Small intestine (tissue), 7 donors: Measurements from ENCODE around the gene GRHL3. TPM values are rescaled to one million over a fixed set of nuclear protein-coding genes. Genes with fewer than 3 reads are reported as not detected.

Experiments
- DNase-seq, 2 donors: peaks; one replicate each; pipeline versions ENCODE4 v3.0.0 to v3.0.0-alpha.2; 2013
- FAIRE-seq: peaks from 2 replicates; lab custom pipeline; 2012; peaks lifted over from hg19 to GRCh38; lab: Jason Lieb, UNC
- H3K27ac ChIP-seq, 3 donors: one replicate each; pipeline ENCODE4 v1.5.1; 2013; ENCODE audit warnings: low read length in 2 of 3, mild to moderate bottlenecking in 2 of 3, control low read depth in 1 of 3, inconsistent platforms in 1 of 3, low read depth in 1 of 3, moderate library complexity in 1 of 3
- H3K27me3 ChIP-seq, 3 donors: one replicate each; pipeline ENCODE4 v1.6.1; 2013; ENCODE audit warnings: low read length in 3 of 3, inconsistent platforms in 1 of 3; ENCODE audit not compliant: control insufficient read depth in 3 of 3, insufficient read depth in 3 of 3
- H3K36me3 ChIP-seq, 3 donors: one replicate each; pipeline ENCODE4 v1.6.1; 2013; ENCODE audit warnings: low read length in 3 of 3, inconsistent platforms in 1 of 3, low read depth in 1 of 3, mild to moderate bottlenecking in 1 of 3, moderate library complexity in 1 of 3; ENCODE audit not compliant: control insufficient read depth in 3 of 3, insufficient read depth in 2 of 3
- H3K4me1 ChIP-seq, 3 donors: one replicate each; pipeline ENCODE4 v1.6.1; 2013; ENCODE audit warnings: low read length in 2 of 3, inconsistent platforms in 1 of 3, low read depth in 1 of 3, mild to moderate bottlenecking in 1 of 3, moderate library complexity in 1 of 3; ENCODE audit not compliant: control insufficient read depth in 3 of 3, insufficient read depth in 2 of 3
- H3K4me3 ChIP-seq, 3 donors: one replicate each; pipeline ENCODE4 v1.5.1; 2013; ENCODE audit warnings: low read length in 3 of 3, control low read depth in 1 of 3, inconsistent platforms in 1 of 3, low read depth in 1 of 3, mild to moderate bottlenecking in 1 of 3, moderate library complexity in 1 of 3
- H3K9me3 ChIP-seq, 2 donors: one replicate each; pipeline ENCODE4 v1.6.1; 2013; ENCODE audit warnings: low read depth in 1 of 2, low read length in 1 of 2; ENCODE audit not compliant: control insufficient read depth in 2 of 2, insufficient read depth in 1 of 2
- WGBS, 3 donors: extraction: QIAGEN DNeasy Blood & Tissue Kit; methylation state at CpG; one replicate each; pipeline ENCODE4 v1.1.7; 2013; 5-methylcytosine and 5-hydroxymethylcytosine counted together
- polyA plus RNA-seq, 4 donors: library from polyadenylated mRNA; stranded (reverse) in 3 of 4; unstranded in 1 of 4; fragments of 200-250 nt in 3 of 4; fragments of 120-200 nt in 1 of 4; gene quantifications; one replicate each; pipeline versions ENCODE4 v1.2.1 to v1.2.3, GENCODE V29; 2013
- donor health status: healthy with polysubstance abuse.
- donor health status: control.
- donor health status: control.
- donor health status: Bipolar disorder and iron deficiency.
- donor health status: healthy.

Gene GRHL3
- polyA plus RNA-seq, 4 donors, result 0.28 to 0.67 (median 0.31) TPM; not detected in 1

DNA sequence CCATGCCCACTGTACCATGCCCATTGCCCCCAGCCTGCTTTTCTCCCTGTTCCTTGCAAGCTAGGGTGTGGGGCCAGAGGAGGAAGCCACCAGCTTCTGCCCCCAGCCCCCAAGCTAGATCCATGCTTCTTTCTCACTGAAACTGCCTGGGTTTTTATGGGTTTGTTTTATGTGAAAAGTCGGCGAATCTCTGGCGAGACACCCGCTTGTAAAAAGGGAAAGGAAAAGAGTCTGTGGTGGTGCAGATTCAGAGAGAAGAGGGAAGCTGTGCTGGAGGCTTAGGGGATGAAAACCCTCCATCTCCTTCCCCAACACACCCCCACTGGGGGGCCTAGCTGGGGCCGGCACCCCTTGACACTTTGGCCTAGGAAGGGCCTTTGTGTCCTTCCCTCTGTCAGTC is 26.2 kb downstream of the GRHL3 start:
- no peak overlapping the region for H3K4me3 ChIP-seq
- no peak overlapping the region for H3K27ac ChIP-seq
- WGBS, 3 donors, result 66 to 85% (median 75%) methylated on average over 5 of the region's 5 CpGs
- H3K27me3 ChIP-seq, result no peaks in the 10 kb centered on the region
- H3K36me3 ChIP-seq, result no peaks in the 10 kb centered on the region
- no peaks in the 10 kb centered on the region for H3K4me1 ChIP-seq
- DNase-seq, result no peak
- no peaks in the 10 kb centered on the region for H3K9me3 ChIP-seq
- no peak for FAIRE-seq

GRCh38 chr1:24347159-24347934 is 28.2 kb downstream of the GRHL3 start:
- H3K27ac ChIP-seq, result no peak overlapping the region
- no peaks in the 10 kb centered on the region for H3K9me3 ChIP-seq
- DNase-seq (no peak), FAIRE-seq (no peak)
- H3K27me3 ChIP-seq, result no peaks in the 10 kb centered on the region
- H3K36me3 ChIP-seq, result peaks cover 0 to 3% (median 0%) of the 10 kb centered on the region in 3 donors
- 77 to 81% (median 79%) methylated on average over 19 of the region's 19 CpGs for WGBS, 3 donors
- H3K4me1 ChIP-seq, result peaks cover 0 to 2% (median 0%) of the 10 kb centered on the region in 3 donors
- H3K4me3 ChIP-seq, result no peak overlapping the region

DNA sequence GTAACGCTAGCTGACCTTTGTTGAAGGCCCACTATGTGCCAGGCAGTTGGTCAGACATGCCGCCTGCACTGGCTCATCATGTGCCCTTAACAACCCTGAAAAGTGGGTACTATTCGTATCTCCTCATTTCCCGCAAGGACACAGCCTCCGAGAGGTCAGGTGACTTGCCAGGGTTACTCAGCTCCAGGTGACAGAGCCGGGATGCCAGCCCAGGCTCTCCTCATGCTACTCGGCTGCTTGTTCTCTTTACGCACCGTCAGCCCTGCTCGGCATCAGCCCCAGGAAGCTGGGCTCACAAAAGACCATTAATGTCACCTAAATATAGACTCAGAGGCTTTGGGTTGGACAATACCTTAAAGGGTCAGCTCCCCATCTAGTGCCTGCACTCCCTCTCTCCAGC is 29.0 kb downstream of the GRHL3 start:
- no peak for FAIRE-seq
- Histone ChIP-seq H3K27ac (no peak overlapping the region), H3K36me3 (peaks cover 0 to 3% (median 0%) of the 10 kb centered on the region in 3 donors), H3K9me3 (no peaks in the 10 kb centered on the region), H3K27me3 (no peaks in the 10 kb centered on the region), H3K4me1 (peaks cover 0 to 2% (median 0%) of the 10 kb centered on the region in 3 donors), H3K4me3 (no peak overlapping the region)
- DNase-seq, result no peak
- WGBS, 3 donors, result 89 to 94% (median 92%) methylated on average over 10 of the region's 10 CpGs

DNA sequence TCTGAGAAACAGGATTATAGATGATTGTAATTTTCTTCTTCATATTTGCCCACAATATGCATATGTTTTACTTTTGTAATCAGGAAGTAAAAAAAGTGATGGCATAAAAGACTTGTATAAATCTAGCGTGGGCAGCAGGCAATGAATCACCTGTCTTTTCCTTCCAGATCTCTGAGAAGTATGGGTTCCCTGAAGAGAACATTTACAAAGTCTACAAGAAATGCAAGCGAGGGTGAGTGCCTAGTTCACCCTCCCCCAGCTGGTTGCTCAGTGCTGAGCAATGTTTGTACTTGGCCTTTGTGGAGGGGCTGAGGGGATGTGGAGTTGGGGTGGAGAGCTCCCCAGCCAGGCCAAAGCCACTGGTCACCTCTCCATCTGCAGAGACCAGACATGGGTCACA is 30.7 kb downstream of the GRHL3 start:
- H3K27me3 ChIP-seq, result no peaks in the 10 kb centered on the region
- FAIRE-seq (no peak), DNase-seq (no peak)
- 80 to 87% (median 83%) methylated on average over 2 of the region's 2 CpGs for WGBS, 3 donors
- peaks cover 0 to 3% (median 0%) of the 10 kb centered on the region in 3 donors for H3K36me3 ChIP-seq
- H3K4me3 ChIP-seq, result no peak overlapping the region
- no peaks in the 10 kb centered on the region for H3K9me3 ChIP-seq
- no peak overlapping the region for H3K27ac ChIP-seq
- peaks cover 0 to 2% (median 0%) of the 10 kb centered on the region in 3 donors for H3K4me1 ChIP-seq

DNA sequence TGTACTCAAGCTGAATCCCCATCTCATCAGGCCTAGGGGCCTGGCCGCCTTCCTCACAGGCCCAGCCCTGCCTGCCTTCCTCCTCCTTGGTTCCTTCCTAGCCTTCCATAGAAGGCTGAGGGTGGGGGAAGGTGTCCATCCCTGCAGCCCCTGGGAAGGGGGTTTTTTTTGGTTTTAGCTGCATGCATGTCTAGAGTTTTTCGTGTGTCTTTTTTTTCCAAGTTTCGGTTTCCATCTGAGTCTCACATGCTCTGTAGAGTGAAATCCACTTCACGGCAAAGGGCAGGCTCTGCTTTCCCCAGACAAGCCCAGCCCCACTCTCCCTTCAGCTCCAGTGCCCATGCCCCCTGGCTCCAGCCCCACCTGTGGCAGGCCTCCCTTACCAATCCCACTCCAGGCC is 32.1 kb downstream of the GRHL3 start:
- 57 to 78% (median 61%) methylated on average over 4 of the region's 4 CpGs for WGBS, 3 donors
- H3K36me3 ChIP-seq, result peaks cover 0 to 7% (median 0%) of the 10 kb centered on the region in 3 donors
- no peak overlapping the region for H3K27ac ChIP-seq
- H3K27me3 ChIP-seq, result no peaks in the 10 kb centered on the region
- no peak for DNase-seq
- H3K9me3 ChIP-seq, result no peaks in the 10 kb centered on the region
- H3K4me1 ChIP-seq, result peaks cover 0 to 2% (median 0%) of the 10 kb centered on the region in 3 donors
- H3K4me3 ChIP-seq, result no peak overlapping the region
- no peak for FAIRE-seq

DNA sequence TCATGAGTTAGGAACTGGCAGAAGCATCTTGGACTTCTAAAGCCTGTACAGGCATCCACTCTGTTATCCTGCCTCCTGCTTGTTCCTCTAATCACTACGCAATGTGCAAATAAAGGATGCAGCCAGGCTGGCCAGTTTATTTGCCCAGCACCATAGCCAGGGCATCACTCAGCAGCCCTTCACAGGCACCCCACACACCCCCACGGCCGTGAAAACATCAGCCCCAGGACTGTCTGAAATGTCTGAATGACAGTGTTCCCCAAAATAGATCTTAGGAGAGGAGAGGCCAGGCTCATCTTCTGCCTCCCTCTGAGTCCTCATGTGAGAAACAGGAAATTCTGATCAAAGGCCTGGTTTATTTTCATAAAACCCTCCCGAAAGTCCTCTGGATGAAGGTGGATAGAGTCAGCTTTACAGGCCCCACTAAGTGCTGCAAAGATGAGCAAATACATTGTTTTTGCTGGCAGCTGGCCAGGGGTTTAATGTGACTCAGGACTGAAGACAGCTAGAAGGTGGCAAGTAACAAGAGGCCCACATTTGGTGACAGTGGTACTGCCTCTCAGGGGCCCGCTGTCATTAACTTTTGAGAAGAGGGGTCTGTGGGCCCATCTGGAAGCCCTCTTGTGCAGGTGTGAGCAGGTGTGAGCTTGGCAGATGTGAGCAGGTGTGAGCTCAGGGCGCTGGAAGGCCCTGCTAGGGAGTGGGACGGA is 32.9 kb downstream of the GRHL3 start:
- Histone ChIP-seq H3K9me3 (no peaks in the 10 kb centered on the region), H3K36me3 (peaks cover 0 to 8% (median 0%) of the 10 kb centered on the region in 3 donors), H3K27ac (no peak overlapping the region), H3K27me3 (no peaks in the 10 kb centered on the region), H3K4me1 (peaks cover 0 to 2% (median 0%) of the 10 kb centered on the region in 3 donors), H3K4me3 (no peak overlapping the region)
- no peak for DNase-seq
- FAIRE-seq, result no peak
- WGBS, 3 donors, result 67 to 73% (median 69%) methylated on average over 7 of the region's 7 CpGs

- DNase-seq, result no peak
- no peak overlapping the region for H3K27ac ChIP-seq
- H3K4me3 ChIP-seq, result no peak overlapping the region
- no peak for FAIRE-seq
- no peaks in the 10 kb centered on the region for H3K27me3 ChIP-seq
- WGBS, 3 donors, result 92 to 97% (median 95%) methylated on average over 4 of the region's 4 CpGs
- no peaks in the 10 kb centered on the region for H3K9me3 ChIP-seq
- peaks cover 0 to 2% (median 0%) of the 10 kb centered on the region in 3 donors for H3K4me1 ChIP-seq
- H3K36me3 ChIP-seq, result peaks cover 0 to 21% (median 5%) of the 10 kb centered on the region in 3 donors
Measured at GRCh38 chr1:24353292-24353891, 34.2 kb downstream of the GRHL3 start.

- FAIRE-seq (no peak), DNase-seq (no peak)
- no peak overlapping the region for H3K27ac ChIP-seq
- WGBS, 3 donors, result 64 to 72% (median 68%) methylated on average over 3 of the region's 3 CpGs
- H3K4me1 ChIP-seq, result peaks cover 0 to 2% (median 0%) of the 10 kb centered on the region in 3 donors
- no peak overlapping the region for H3K4me3 ChIP-seq
- H3K27me3 ChIP-seq, result no peaks in the 10 kb centered on the region
- no peaks in the 10 kb centered on the region for H3K9me3 ChIP-seq
- peaks cover 0 to 36% (median 5%) of the 10 kb centered on the region in 3 donors for H3K36me3 ChIP-seq
Measured at GRCh38 chr1:24355466-24355865, 36.3 kb downstream of the GRHL3 start.
